Prostate gland (tissue), 2 donors: ENCODE data around the gene ALG1. TPM values are rescaled to one million over a fixed set of nuclear protein-coding genes. Genes with fewer than 3 reads are reported as not detected.
"Not testable (repeated sequence)": the region's sequence is repeated elsewhere in the genome, so short reads cannot be mapped to it uniquely, and the experiment has no call there.

ENCODE experiments used
- DNase-seq: peaks from one replicate; pipeline ENCODE4 v3.0.0-alpha.2; 2019; ENCODE audit warnings: low spot score
- H3K27ac ChIP-seq, 2 donors: fragments of 200-600 bp; sonication (generic); 2 replicates each; pipeline ENCODE4 v1.5.1; 2017 to 2019
- H3K27me3 ChIP-seq: fragments of 200-600 bp; sonication (generic); replicated peaks from 2 replicates; pipeline ENCODE4 v1.5.1; 2019; ENCODE audit not compliant: insufficient read depth
- H3K36me3 ChIP-seq, 2 donors: fragments of 200-600 bp; sonication (generic); 1 replicate in 1 of 2; 2 replicates in 1 of 2; pipeline versions ENCODE4 v1.5.1 to v1.8.1; 2017 to 2019
- H3K4me1 ChIP-seq: fragments of 200-600 bp; sonication (generic); replicated peaks from 2 replicates; pipeline ENCODE4 v1.5.1; 2019
- H3K4me3 ChIP-seq, 2 donors: fragments of 200-600 bp; sonication (generic); 2 replicates each; pipeline ENCODE4 v1.5.1; 2017 to 2019
- H3K9me3 ChIP-seq: fragments of 200-600 bp; sonication (generic); 2 replicates; pipeline ENCODE4 v1.5.1; 2017
- POLR2A ChIP-seq: fragments of 450-650 bp; IDR thresholded peaks from one replicate; pipeline ENCODE4 v1.6.1; 2016; ENCODE audit warnings: antibody characterized with exemption, mild to moderate bottlenecking
- POLR2AphosphoS5 ChIP-seq: sonication (generic); formaldehyde crosslinking; IDR thresholded peaks from one replicate; pipeline ENCODE4 v1.6.1; 2017; ENCODE audit warnings: antibody characterized with exemption
- WGBS: methylation state at CpG from one replicate; pipeline ENCODE4 v1.1.5; 2018; 5-methylcytosine and 5-hydroxymethylcytosine counted together
- intact Hi-C: fragments of 100-400 bp; cut with DNase I; formaldehyde crosslinking; loops from one replicate; pipeline ENCODE4 v1.14.2; 2022
- total RNA-seq, 2 donors: library from RNA; depleted of rRNA; stranded (reverse); fragments of >200 nt; gene quantifications; one replicate each; pipeline ENCODE4 v1.1.0, GENCODE V29; 2016
- TF ChIP-seq, protein P1 (sequence below), 4 experiments: fragments of 200-600 bp in 2 of 4; fragments of 450-650 bp in 2 of 4; sonication (generic) in 2 of 4; IDR thresholded peaks; 1 replicate in 3 of 4; 2 replicates in 1 of 4; pipeline ENCODE4 v1.5.1; 2016 to 2019; ENCODE audit warnings: antibody characterized with exemption in 4 of 4, mild to moderate bottlenecking in 2 of 4, moderate library complexity in 2 of 4

ALG1 gene
- total RNA-seq, 2 donors from 2014 or later = 35.1 to 37.7 TPM

GRCh38 chr16:5072334-5073278 lies 963 bp downstream of the ALG1 start:
- no peaks in the 10 kb centered on the region for H3K4me1 ChIP-seq
- peak overlapping the region; percentile 68 to 85 for H3K4me3 ChIP-seq
- intact Hi-C loops = no loop called here
- H3K36me3 ChIP-seq = no peaks in the 10 kb centered on the region
- DNase-seq = no peak
- no peaks in the 10 kb centered on the region for H3K27me3 ChIP-seq
- no peaks in the 10 kb centered on the region for H3K9me3 ChIP-seq
- TF ChIP-seq POLR2AphosphoS5 = no peak
- no peak for TF ChIP-seq POLR2A
- TF ChIP-seq, protein P1, sequence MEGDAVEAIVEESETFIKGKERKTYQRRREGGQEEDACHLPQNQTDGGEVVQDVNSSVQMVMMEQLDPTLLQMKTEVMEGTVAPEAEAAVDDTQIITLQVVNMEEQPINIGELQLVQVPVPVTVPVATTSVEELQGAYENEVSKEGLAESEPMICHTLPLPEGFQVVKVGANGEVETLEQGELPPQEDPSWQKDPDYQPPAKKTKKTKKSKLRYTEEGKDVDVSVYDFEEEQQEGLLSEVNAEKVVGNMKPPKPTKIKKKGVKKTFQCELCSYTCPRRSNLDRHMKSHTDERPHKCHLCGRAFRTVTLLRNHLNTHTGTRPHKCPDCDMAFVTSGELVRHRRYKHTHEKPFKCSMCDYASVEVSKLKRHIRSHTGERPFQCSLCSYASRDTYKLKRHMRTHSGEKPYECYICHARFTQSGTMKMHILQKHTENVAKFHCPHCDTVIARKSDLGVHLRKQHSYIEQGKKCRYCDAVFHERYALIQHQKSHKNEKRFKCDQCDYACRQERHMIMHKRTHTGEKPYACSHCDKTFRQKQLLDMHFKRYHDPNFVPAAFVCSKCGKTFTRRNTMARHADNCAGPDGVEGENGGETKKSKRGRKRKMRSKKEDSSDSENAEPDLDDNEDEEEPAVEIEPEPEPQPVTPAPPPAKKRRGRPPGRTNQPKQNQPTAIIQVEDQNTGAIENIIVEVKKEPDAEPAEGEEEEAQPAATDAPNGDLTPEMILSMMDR (IDR thresholded peaks at IDR 0.05) = no peak
- peak overlapping the region; percentile 60 to 70 for H3K27ac ChIP-seq
- 60% methylated on average over 12 of the region's 12 CpGs for WGBS

- TF ChIP-seq POLR2AphosphoS5 (no peak), POLR2A (no peak)
- TF ChIP-seq, protein P1 (IDR thresholded peaks at IDR 0.05) = no peak
- H3K27ac ChIP-seq = no peak overlapping the region
- H3K4me3 ChIP-seq = no peak overlapping the region
- no peaks in the 10 kb centered on the region for H3K36me3 ChIP-seq
- H3K27me3 ChIP-seq = no peaks in the 10 kb centered on the region
- intact Hi-C loops = no loop called here
- 82% methylated on average over 2 of the region's 2 CpGs for WGBS
- no peak for DNase-seq
- H3K9me3 ChIP-seq = no peaks in the 10 kb centered on the region
- no peaks in the 10 kb centered on the region for H3K4me1 ChIP-seq
These were observed 1.6 kb downstream of the ALG1 start for GRCh38 chr16:5073279-5073629.

GRCh38 chr16:5073771-5074170 lies 2.1 kb downstream of the ALG1 start:
- H3K27ac ChIP-seq, intact Hi-C loops, H3K4me3 ChIP-seq, H3K27me3 ChIP-seq, DNase-seq, H3K4me1 ChIP-seq, H3K36me3 ChIP-seq, H3K9me3 ChIP-seq: not testable (repeated sequence)
- WGBS = 91% methylated on average over 15 of the region's 15 CpGs

GRCh38 chr16:5075637-5076036 lies 4.0 kb downstream of the ALG1 start:
- Histone ChIP-seq H3K27me3 (no peaks in the 10 kb centered on the region), H3K4me3 (no peak overlapping the region), H3K27ac (no peak overlapping the region), H3K36me3 (no peaks in the 10 kb centered on the region), H3K9me3 (no peaks in the 10 kb centered on the region), H3K4me1 (no peaks in the 10 kb centered on the region)
- WGBS = 73% methylated on average over 5 of the region's 5 CpGs
- TF ChIP-seq POLR2AphosphoS5 (no peak), POLR2A (no peak)
- TF ChIP-seq, protein P1 (IDR thresholded peaks at IDR 0.05) = no peak
- intact Hi-C loops = no loop called here
- no peak for DNase-seq

DNA sequence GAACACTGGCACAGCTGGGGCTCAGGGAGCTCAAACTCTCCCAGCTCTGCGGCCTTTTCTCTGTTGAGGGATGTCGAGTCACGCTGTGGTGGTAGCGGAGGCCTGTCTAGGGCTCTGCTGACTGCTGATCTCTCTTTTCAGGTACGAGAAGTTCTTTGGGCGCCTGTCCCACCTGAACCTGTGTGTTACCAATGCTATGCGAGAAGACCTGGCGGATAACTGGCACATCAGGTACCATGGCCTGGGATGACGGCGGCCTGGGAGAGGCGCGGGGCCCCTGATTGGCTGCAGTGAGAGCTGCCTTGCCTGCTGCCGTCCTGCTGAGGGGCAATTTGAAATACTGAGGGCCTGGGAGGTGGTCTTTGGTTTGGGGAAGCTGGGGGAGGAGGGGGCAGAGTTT lies 5.7 kb downstream of the ALG1 start:
- H3K27me3 ChIP-seq = no peaks in the 10 kb centered on the region
- H3K4me1 ChIP-seq = no peaks in the 10 kb centered on the region
- no peak for DNase-seq
- TF ChIP-seq POLR2AphosphoS5 = no peak
- TF ChIP-seq, protein P1 (IDR thresholded peaks at IDR 0.05) = no peak
- no peak for TF ChIP-seq POLR2A
- no peak overlapping the region for H3K27ac ChIP-seq
- H3K9me3 ChIP-seq = no peaks in the 10 kb centered on the region
- 96% methylated on average over 12 of the region's 13 CpGs for WGBS
- no peak overlapping the region for H3K4me3 ChIP-seq
- H3K36me3 ChIP-seq = no peaks in the 10 kb centered on the region
- intact Hi-C loops = no loop called here
